IMR-90 (cell line): ENCODE measurements around the gene ACY1. TPM values are rescaled to one million over a fixed set of nuclear protein-coding genes. Genes with fewer than 3 reads are reported as not detected.

ENCODE experiments used
- CEBPB ChIP-seq: IDR thresholded peaks from 2 replicates; pipeline ENCODE4 v1.6.1; 2012; ENCODE audit warnings: low read depth, low read length, improper control_type of control experiment
- MXI1 ChIP-seq: IDR thresholded peaks from 2 replicates; pipeline ENCODE4 v1.6.1; 2012; ENCODE audit warnings: low read depth, mild to moderate bottlenecking, low read length, moderate library complexity, borderline replicate concordance
- RAD21 ChIP-seq: IDR thresholded peaks from 2 replicates; pipeline ENCODE4 v1.6.1; 2012; ENCODE audit warnings: low read length, improper control_type of control experiment
- RCOR1 ChIP-seq: IDR thresholded peaks from 2 replicates; pipeline ENCODE4 v1.6.1; 2012; ENCODE audit warnings: mild to moderate bottlenecking, low read length, improper control_type of control experiment; ENCODE audit not compliant: insufficient replicate concordance
- polyA plus RNA-seq, 3 experiments: library from polyadenylated mRNA; depleted of rRNA; stranded (reverse); fragments of >200 nt; gene quantifications; 2 replicates each; pipeline ENCODE4 v1.2.3, GENCODE V29; 2012; ENCODE audit warnings: low replicate concordance in 1 of 3
- total RNA-seq: library from RNA; depleted of rRNA; stranded (reverse); fragments of >200 nt; gene quantifications from 2 replicates; pipeline ENCODE4 v1.2.3, GENCODE V29; 2012
- TF ChIP-seq, protein P1 (sequence below): fragments of 150-350 bp; IDR thresholded peaks from 2 replicates; pipeline ENCODE4 v1.6.1; 2016; ENCODE audit warnings: low read depth, mild to moderate bottlenecking, low read length, moderate library complexity, borderline replicate concordance
- TF ChIP-seq, protein P2 (sequence below): fragments of 150-350 bp; IDR thresholded peaks from 2 replicates; pipeline ENCODE4 v1.6.1; 2017; ENCODE audit warnings: mild to moderate bottlenecking, antibody characterized with exemption, low read length, low read depth

The ACY1 gene
- total and polyA plus RNA-seq, 2 of the 4 experiments (the other 2 are of a cell fraction): 22.0 to 47.1 TPM

DNA sequence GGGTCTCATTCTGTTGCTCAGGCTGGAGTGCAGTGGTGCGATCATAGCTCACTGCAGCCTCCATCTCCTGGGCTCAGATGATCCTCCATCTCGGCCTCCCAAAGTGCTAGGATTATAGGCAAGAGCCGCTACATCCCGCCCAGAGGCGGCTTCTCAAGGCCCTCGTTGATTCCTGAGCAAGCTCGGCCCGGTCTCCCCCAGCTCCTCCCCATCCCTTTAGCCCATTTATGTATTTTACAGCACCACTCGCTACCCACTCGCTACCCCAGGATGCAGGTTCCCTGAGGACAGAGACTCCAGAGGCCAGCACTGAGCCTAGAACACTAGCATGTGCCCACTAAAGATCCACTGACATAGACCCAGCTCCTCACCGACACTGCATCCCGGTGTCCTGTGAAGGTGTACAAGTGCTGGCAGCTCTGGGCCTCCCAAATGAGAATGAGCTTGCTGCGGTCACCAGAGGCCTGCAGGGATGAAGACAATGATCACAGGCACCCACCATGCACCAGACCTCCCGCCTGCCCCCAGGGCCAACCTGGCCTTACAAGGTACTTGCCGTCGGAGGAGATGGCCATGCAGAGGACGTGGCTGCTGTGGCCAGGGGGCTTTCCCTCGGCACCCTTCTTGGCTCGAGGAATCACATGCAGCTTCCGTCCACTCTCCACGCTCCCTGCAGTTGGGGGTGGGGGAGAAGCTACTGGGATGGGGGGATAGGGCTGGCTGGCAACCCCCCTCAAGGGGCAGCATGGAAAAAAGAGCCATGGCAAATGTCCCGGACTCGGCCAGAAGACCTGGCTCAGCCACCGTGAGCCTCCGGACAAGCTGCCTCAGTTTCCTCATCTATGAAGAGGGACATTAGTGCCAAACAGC, 47.2 kb upstream of the ACY1 start (continued):
- TF ChIP-seq, protein P1, sequence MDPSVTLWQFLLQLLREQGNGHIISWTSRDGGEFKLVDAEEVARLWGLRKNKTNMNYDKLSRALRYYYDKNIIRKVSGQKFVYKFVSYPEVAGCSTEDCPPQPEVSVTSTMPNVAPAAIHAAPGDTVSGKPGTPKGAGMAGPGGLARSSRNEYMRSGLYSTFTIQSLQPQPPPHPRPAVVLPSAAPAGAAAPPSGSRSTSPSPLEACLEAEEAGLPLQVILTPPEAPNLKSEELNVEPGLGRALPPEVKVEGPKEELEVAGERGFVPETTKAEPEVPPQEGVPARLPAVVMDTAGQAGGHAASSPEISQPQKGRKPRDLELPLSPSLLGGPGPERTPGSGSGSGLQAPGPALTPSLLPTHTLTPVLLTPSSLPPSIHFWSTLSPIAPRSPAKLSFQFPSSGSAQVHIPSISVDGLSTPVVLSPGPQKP: no peak
- TF ChIP-seq CEBPB (no peak), MXI1 (no peak), RCOR1 (no peak), RAD21 (no peak)
- TF ChIP-seq, protein P2, sequence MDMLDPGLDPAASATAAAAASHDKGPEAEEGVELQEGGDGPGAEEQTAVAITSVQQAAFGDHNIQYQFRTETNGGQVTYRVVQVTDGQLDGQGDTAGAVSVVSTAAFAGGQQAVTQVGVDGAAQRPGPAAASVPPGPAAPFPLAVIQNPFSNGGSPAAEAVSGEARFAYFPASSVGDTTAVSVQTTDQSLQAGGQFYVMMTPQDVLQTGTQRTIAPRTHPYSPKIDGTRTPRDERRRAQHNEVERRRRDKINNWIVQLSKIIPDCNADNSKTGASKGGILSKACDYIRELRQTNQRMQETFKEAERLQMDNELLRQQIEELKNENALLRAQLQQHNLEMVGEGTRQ: no peak
